Lower lobe of right lung (tissue), 2 donors: ENCODE data around the gene POFUT1. TPM values are rescaled to one million over a fixed set of nuclear protein-coding genes. Genes with fewer than 3 reads are reported as not detected.

Source experiments
- ATAC-seq, 2 donors: fragments of 200-7000 bp; cut with Tn5 transposase; one replicate each; pipeline ENCODE4 v1.9.1; 2020 to 2022; ENCODE audit warnings: mild to moderate bottlenecking in 2 of 2, moderate library complexity in 2 of 2
- DNase-seq: peaks from one replicate; pipeline ENCODE4 v3.0.0-alpha.2; 2020
- H3K27ac ChIP-seq: fragments of 200-600 bp; one replicate; pipeline ENCODE4 v1.8.0; 2022
- H3K27me3 ChIP-seq: fragments of 200-600 bp; one replicate; pipeline ENCODE4 v1.8.0; 2022; ENCODE audit warnings: low read depth
- H3K36me3 ChIP-seq: fragments of 200-600 bp; one replicate; pipeline ENCODE4 v1.8.0; 2022; ENCODE audit warnings: mild to moderate bottlenecking
- H3K4me1 ChIP-seq: fragments of 200-600 bp; one replicate; pipeline ENCODE4 v1.8.0; 2022
- H3K4me3 ChIP-seq: fragments of 200-600 bp; one replicate; pipeline ENCODE4 v1.8.0; 2022; ENCODE audit warnings: mild to moderate bottlenecking
- H3K9me3 ChIP-seq: fragments of 200-600 bp; one replicate; pipeline ENCODE4 v1.8.0; 2022
- intact Hi-C: fragments of 100-400 bp; cut with DNase I; formaldehyde crosslinking; loops from one replicate; pipeline ENCODE4 v1.11.0; 2022
- total RNA-seq: library from RNA; stranded (reverse); fragmentation: NEBNext Ultra II Directional; extraction: Animal tissue kit (Norgen Biotek cat#: 25700); gene quantifications from one replicate; pipeline ENCODE4 v1.2.1, GENCODE V29; 2021
- TF ChIP-seq, protein P1 (sequence below): fragments of 200-600 bp; IDR thresholded peaks from one replicate; pipeline ENCODE4 v1.8.0; 2022; ENCODE audit warnings: antibody characterized with exemption, mild to moderate bottlenecking
- donor health status: DM: no; HTN: yes; CAD: no; lungs with severe emphysema.

POFUT1 gene
- total RNA-seq, 1 donor from 2014 or later = 26.1 TPM

DNA sequence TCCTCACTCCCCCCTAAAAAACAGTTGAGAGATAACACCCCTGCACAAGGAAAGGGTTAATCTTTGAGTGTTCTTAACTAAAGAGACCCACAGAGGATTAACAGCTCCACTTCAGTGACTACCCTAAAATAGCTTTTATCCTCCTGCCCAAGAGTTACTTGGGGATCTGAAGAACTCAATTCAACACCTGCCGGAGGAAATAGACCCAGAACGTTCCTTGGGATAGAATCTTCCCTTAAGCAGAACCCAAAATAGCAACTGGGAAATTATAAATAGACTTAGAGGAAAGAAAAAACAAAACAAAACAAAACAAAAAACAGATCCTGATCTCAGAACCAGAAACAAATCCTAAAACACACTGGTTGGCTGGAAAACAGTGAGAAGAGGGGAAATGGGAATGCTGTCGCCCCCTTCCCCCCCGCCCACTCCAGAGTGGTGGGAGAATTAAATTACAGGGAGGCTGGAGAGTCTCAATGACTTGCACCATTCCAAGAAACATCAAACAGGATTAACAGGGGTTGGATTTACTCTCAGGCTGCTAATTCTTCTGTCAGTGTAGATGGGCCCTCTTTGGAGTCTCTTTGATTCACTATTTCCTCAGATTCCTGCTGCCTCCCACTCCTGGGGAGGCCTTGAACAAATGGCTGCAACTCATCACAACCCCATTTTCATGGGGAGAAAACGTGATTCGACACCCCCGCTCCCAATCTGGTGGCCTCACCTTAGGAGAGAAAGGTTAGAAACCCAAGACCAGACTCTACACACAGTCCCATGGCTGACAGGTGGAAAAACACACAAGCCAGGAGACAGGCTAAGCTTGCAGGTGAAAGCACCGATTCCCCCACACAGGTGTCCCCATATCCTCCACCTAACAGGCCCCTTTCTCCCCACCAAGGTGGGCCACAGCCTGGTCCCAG is 1.6 kb upstream of the POFUT1 start:
- Histone ChIP-seq H3K27ac (peak overlapping the region; percentile 94), H3K4me3 (peak overlapping the region; percentile 96), H3K36me3 (peaks cover 19% of the 10 kb centered on the region), H3K4me1 (peaks cover 71% of the 10 kb centered on the region), H3K9me3 (no peaks in the 10 kb centered on the region), H3K27me3 (no peaks in the 10 kb centered on the region)
- intact Hi-C loops = no loop called here
- TF ChIP-seq, protein P1, sequence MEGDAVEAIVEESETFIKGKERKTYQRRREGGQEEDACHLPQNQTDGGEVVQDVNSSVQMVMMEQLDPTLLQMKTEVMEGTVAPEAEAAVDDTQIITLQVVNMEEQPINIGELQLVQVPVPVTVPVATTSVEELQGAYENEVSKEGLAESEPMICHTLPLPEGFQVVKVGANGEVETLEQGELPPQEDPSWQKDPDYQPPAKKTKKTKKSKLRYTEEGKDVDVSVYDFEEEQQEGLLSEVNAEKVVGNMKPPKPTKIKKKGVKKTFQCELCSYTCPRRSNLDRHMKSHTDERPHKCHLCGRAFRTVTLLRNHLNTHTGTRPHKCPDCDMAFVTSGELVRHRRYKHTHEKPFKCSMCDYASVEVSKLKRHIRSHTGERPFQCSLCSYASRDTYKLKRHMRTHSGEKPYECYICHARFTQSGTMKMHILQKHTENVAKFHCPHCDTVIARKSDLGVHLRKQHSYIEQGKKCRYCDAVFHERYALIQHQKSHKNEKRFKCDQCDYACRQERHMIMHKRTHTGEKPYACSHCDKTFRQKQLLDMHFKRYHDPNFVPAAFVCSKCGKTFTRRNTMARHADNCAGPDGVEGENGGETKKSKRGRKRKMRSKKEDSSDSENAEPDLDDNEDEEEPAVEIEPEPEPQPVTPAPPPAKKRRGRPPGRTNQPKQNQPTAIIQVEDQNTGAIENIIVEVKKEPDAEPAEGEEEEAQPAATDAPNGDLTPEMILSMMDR = no peak
- no peak for ATAC-seq
- DNase-seq = no peak

DNA sequence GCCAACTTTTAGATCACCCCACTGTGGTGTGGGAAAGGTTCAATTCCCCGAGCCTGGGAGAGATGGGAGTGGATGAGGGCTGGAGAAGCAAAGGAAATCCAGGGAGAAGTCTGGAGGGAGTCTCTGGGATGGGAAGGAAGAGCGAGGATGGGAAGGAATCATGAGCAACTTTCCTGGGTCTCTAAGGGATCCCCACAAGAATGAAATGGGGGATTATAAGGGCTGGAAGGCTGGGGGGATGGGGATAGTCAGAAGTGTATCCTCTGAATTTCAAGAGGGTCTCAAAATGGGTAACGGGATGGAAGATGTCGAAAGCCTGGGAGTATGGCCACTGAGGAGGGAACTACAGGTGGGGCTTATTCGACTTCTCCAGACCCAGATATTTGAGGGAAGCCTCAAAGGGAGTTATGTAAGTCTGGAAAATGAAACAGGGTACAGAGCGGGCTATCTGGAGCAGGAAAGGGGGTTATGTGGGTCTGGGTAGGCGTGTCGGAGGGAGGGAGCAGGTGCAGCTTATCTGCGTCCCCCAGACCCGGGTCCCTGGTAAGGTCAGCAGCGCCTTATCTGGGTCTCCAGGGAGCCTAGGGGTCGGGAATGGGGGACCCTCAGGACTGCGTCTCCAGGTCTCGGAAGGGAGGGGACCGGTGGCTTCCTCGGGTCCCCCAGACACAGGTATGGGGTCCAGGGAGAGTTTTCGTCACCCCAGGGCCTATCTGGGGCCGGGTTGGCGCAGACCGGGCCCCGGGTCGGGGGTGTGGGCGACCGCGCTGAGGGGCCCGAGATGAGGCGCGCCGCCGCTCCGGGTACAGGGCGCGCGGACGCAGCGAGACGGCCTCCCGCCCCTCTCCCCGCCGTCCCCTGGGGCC is 687 bp upstream of the POFUT1 start:
- intact Hi-C loops = no loop called here
- DNase-seq = no peak
- Histone ChIP-seq H3K36me3 (peaks cover 19% of the 10 kb centered on the region), H3K4me1 (peaks cover 62% of the 10 kb centered on the region), H3K27ac (peak overlapping the region; percentile 94), H3K27me3 (no peaks in the 10 kb centered on the region), H3K4me3 (peak overlapping the region; percentile 96), H3K9me3 (no peaks in the 10 kb centered on the region)
- TF ChIP-seq, protein P1 = no peak
- ATAC-seq = peak; percentile 0 to 21

DNA sequence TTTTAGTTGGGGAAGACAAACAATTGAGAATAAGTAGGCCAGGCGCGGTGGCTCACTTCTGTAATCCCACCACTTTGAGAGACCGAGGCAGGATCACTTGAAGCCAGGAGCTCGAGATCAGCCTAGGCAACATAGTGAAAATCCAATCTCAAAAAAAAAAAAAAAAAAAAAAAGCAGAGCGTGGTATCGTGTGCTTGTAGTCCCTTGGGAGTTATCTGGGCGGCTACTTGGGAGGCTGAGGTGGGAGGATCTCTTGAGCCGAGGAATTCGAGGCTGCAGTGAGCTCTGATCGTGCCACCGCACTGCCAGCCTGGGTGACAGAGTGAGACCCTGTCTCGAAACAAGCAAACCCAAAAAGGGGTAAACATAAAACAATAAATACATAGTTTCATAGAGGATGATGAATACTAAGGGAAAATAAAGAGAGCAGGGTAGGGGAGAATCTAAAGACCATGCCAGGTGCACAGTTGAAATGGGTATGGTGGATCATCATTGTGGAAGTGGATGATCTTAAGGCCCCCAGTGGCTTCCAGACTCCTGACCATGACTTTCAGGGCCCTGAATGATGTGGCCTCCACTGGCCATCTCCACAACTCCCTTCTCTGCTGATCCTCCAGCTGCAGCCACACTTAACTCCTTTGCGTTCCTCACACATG is 947 bp downstream of the POFUT1 start:
- TF ChIP-seq, protein P1 = no peak
- DNase-seq (no peak), ATAC-seq (no peak)
- H3K9me3 ChIP-seq = no peaks in the 10 kb centered on the region
- intact Hi-C loops = no loop called here
- H3K4me1 ChIP-seq = peaks cover 46% of the 10 kb centered on the region
- peaks cover 28% of the 10 kb centered on the region for H3K36me3 ChIP-seq
- H3K4me3 ChIP-seq = peak overlapping the region; percentile 96
- no peak overlapping the region for H3K27ac ChIP-seq
- H3K27me3 ChIP-seq = no peaks in the 10 kb centered on the region

DNA sequence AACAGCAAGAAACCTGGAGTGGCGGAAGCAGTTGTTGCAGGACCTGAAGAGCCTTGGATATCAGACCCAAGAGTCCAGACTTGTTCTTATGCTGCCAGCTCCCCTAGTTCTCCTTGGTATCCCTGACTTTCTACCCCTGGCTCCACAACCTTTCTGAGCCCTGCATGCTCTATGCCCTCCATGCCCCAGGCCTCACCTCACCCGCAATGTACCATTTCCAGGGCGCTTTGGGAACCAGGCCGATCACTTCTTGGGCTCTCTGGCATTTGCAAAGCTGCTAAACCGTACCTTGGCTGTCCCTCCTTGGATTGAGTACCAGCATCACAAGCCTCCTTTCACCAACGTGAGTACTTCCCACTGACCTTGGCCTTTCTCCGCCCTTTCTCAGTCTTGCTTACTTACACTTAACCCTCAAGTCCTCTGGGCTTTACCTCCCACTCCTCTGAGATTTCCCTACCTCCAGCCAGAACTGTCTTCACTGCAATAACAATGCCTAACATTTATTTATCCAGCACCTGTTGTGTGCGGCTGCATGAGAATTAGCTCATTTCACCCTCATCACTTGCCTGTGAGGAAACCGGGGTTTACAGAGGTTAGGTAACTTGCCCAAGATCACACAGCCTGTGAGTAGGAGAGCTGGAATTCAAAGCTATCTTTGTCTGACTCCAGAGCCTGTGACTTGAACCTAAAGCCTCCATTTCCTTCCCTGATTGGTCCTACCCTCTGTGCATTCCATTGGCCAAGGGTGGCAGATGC is 2.3 kb downstream of the POFUT1 start:
- DNase-seq (no peak), ATAC-seq (no peak)

More for the DNA sequence above, 2.3 kb downstream of the POFUT1 start:
- no peak overlapping the region for H3K27ac ChIP-seq
- peaks cover 40% of the 10 kb centered on the region for H3K36me3 ChIP-seq
- TF ChIP-seq, protein P1 = no peak
- H3K4me3 ChIP-seq = no peak overlapping the region
- intact Hi-C loops = no loop called here
- no peaks in the 10 kb centered on the region for H3K27me3 ChIP-seq
- no peaks in the 10 kb centered on the region for H3K9me3 ChIP-seq
- peaks cover 32% of the 10 kb centered on the region for H3K4me1 ChIP-seq
